Stimulated activated CD4-positive, alpha-beta T cell treated with anti-CD3 and anti-CD28 coated beads, Interleukin-1b, Interleukin-23, amount 100 ng/mL, for 48 hours (primary cell): ENCODE data around the gene PPIL4.

Experiments used
- DNase-seq: peaks from one replicate; pipeline ENCODE4 v3.0.0-alpha.2; 2020

The PPIL4 gene

DNA sequence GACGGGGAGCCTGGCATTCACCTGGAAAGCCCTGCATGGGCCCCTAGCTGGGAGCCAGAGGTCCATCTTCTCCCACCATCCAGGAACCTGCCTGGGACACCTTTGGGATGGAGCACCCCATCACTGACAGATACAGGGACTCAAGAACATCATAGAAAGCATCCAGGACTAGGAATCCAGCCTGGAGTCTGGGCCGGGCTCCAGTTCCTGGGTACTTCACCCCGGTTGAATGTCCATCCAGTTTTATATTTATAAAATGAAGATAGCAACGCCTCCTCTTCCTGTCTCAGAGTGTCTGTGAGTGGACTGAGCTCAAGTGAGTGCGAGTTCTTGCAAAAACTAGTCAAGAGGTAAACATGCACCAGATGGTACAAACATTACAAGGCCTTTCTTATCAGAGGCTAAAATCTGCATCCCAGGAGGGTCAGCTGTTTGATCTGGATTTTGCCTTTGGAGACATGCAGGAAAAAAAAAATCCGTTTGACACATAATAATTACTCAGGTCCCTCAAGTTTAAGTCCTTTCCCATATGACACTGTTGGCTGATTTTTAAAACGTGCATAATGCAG, 88.4 kb downstream of the PPIL4 start:
- no peak for DNase-seq

DNA sequence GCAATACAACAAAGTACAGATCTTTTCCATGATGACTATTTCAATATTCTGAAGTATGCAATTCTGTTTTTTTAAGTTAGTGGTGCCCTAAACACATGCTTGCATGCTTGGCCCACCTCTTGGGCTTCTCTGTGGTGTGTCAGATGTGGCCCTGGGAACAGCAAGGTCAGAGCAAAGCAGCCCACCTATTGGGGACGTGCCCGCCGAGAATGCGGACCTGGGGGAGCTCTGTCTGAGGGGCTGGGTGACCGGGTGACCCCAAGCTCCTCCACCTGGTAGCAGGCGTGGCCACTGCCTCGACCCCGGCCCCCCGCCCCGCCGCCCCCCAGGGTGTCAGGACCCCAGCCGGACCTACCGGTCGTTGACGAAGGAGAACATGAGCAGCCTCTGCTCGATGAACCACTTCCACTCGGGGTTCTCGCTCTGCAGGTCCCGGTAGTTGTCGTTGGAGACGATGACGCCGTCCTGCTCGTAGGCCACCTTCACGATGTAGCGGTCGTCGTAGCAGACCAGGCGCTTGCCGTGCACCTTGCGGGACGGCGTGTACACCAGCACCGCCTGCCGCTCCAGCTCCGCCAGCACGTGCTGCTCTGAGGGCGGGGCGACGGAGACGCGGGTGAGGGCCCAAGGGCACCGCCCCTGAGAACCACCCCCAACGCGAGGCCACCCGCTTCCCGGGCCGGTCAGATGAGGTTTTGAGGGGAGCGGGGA, 89.4 kb downstream of the PPIL4 start:
- no peak for DNase-seq

DNA sequence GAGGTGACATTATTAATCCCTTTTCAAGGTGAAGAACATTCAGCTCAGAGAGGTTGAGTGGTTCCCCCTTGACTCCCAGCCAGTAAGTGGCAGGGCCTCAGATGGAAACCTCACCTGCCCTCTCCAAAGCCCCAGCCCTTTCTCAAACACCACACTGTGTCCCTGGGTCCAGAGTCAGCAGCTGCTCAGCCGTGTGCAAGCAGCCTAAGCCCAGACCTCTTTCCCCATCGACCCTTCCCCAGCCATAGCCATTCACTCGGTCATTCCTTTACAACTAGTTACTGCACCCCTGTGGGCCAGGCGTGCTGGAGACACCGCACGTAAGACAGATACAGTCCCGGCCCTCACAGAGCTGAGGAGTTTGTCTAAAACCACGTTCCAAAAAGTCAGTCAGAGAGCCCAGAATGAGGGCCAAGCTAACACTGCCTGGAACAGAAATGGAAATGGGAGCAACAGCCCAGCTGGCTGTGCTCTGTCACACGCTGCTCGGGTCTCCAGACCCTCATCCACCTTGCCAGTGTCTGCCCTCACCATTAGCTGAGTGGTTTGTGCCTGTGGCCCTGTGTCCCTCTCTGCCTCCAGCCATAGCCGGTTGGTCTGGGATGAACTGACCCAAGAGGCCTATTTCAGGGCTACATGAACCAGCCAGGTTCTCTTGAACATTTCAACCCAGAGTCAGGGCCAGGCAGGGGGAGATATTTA, 90.7 kb downstream of the PPIL4 start:
- no peak for DNase-seq
